Peyer's patch (tissue), 4 donors: Measurements from ENCODE around the gene IL12RB2. TPM values are rescaled to one million over a fixed set of nuclear protein-coding genes. Genes with fewer than 3 reads are reported as not detected.
"Not testable (repeated sequence)": the region's sequence is repeated elsewhere in the genome, so short reads cannot be mapped to it uniquely, and the experiment has no call there.

ENCODE experiments used
- DNase-seq, 3 donors: peaks; one replicate each; pipeline ENCODE4 v3.0.0-alpha.2; 2017 to 2019
- H3K27ac ChIP-seq, 4 donors: fragments of 200-600 bp; sonication (generic); one replicate each; pipeline ENCODE4 v1.5.1; 2016 to 2019
- H3K27me3 ChIP-seq, 2 donors: fragments of 200-600 bp; sonication (generic); one replicate each; pipeline ENCODE4 v1.5.1; 2019
- H3K36me3 ChIP-seq, 3 donors: fragments of 200-600 bp; sonication (generic); one replicate each; pipeline ENCODE4 v1.5.1; 2016 to 2019
- H3K4me1 ChIP-seq, 4 donors: fragments of 200-600 bp; sonication (generic); one replicate each; pipeline ENCODE4 v1.5.1; 2016 to 2019
- H3K4me3 ChIP-seq, 4 donors: fragments of 200-600 bp; sonication (generic); 1 replicate in 3 of 4; 2 replicates in 1 of 4; pipeline ENCODE4 v1.5.1; 2016 to 2019; ENCODE audit warnings: mild to moderate bottlenecking in 1 of 4
- H3K9me3 ChIP-seq, 4 donors: fragments of 200-600 bp; sonication (generic); one replicate each; pipeline ENCODE4 v1.5.1; 2016 to 2019; ENCODE audit warnings: mild to moderate bottlenecking in 1 of 4
- CTCF ChIP-seq, 6 experiments: fragments of 450-650 bp in 4 of 6; fragments of 200-600 bp in 2 of 6; sonication (generic) in 1 of 6; IDR thresholded peaks; one replicate each; pipeline ENCODE4 v1.5.1; 2017 to 2019; ENCODE audit warnings: antibody characterized with exemption in 6 of 6, mild to moderate bottlenecking in 3 of 6, moderate library complexity in 1 of 6
- POLR2A ChIP-seq, 2 donors: fragments of 450-650 bp; IDR thresholded peaks; one replicate each; pipeline ENCODE4 v1.5.1; 2017; ENCODE audit warnings: antibody characterized with exemption in 2 of 2, mild to moderate bottlenecking in 2 of 2, moderate library complexity in 2 of 2
- total RNA-seq, 4 donors: library from RNA; depleted of rRNA; stranded (reverse); fragments of >200 nt; gene quantifications; one replicate each; pipeline ENCODE4 v1.1.0, GENCODE V29; 2016

IL12RB2 gene
- total RNA-seq, 4 donors from 2014 or later: 0.35 to 3.3 (median 1.8) TPM

- Histone ChIP-seq H3K4me1 (no peaks in the 10 kb centered on the region), H3K27me3 (no peaks in the 10 kb centered on the region), H3K9me3 (no peaks in the 10 kb centered on the region), H3K4me3 (no peak overlapping the region), H3K36me3 (peaks cover 0 to 7% (median 0%) of the 10 kb centered on the region in 3 donors), H3K27ac (no peak overlapping the region)
- no peak for DNase-seq
- TF ChIP-seq POLR2A (IDR thresholded peaks at IDR 0.05) (no peak), CTCF (IDR thresholded peaks at IDR 0.05) (no peak)
These were observed 99.8 kb downstream of the IL12RB2 start for GRCh38 chr1:67407498-67407897.

GRCh38 chr1:67408148-67408547 lies 100.5 kb downstream of the IL12RB2 start:
- TF ChIP-seq POLR2A (IDR thresholded peaks at IDR 0.05) (no peak), CTCF (IDR thresholded peaks at IDR 0.05) (no peak)
- DNase-seq: no peak
- Histone ChIP-seq H3K36me3 (peaks cover 0 to 10% (median 0%) of the 10 kb centered on the region in 3 donors), H3K27ac (no peak overlapping the region), H3K27me3 (no peaks in the 10 kb centered on the region), H3K4me3 (no peak overlapping the region), H3K9me3 (no peaks in the 10 kb centered on the region), H3K4me1 (no peaks in the 10 kb centered on the region)

- H3K27me3 ChIP-seq, DNase-seq, H3K4me1 ChIP-seq, H3K4me3 ChIP-seq, H3K27ac ChIP-seq, H3K9me3 ChIP-seq: not testable (repeated sequence)
- peaks cover 0 to 57% (median 0%) of the 10 kb centered on the region in 3 donors for H3K36me3 ChIP-seq
These were observed 105.4 kb downstream of the IL12RB2 start for GRCh38 chr1:67413101-67413500.

GRCh38 chr1:67414574-67414973 lies 106.9 kb downstream of the IL12RB2 start:
- peaks cover 0 to 71% (median 0%) of the 10 kb centered on the region in 3 donors for H3K36me3 ChIP-seq
- no peak for DNase-seq
- TF ChIP-seq CTCF (IDR thresholded peaks at IDR 0.05) (no peak), POLR2A (IDR thresholded peaks at IDR 0.05) (no peak)
- H3K27me3 ChIP-seq: no peaks in the 10 kb centered on the region
- no peaks in the 10 kb centered on the region for H3K9me3 ChIP-seq
- H3K4me1 ChIP-seq: no peaks in the 10 kb centered on the region
- no peak overlapping the region for H3K27ac ChIP-seq
- no peak overlapping the region for H3K4me3 ChIP-seq

GRCh38 chr1:67415041-67415440 lies 107.4 kb downstream of the IL12RB2 start:
- H3K4me1 ChIP-seq: no peaks in the 10 kb centered on the region
- DNase-seq: no peak
- no peak overlapping the region for H3K27ac ChIP-seq
- no peaks in the 10 kb centered on the region for H3K9me3 ChIP-seq
- peaks cover 0 to 76% (median 0%) of the 10 kb centered on the region in 3 donors for H3K36me3 ChIP-seq
- H3K4me3 ChIP-seq: no peak overlapping the region
- no peaks in the 10 kb centered on the region for H3K27me3 ChIP-seq
- TF ChIP-seq CTCF (IDR thresholded peaks at IDR 0.05): no peak
- no peak for TF ChIP-seq POLR2A (IDR thresholded peaks at IDR 0.05)

- peaks cover 0 to 96% (median 0%) of the 10 kb centered on the region in 3 donors for H3K36me3 ChIP-seq
- not testable (repeated sequence) for H3K4me1 ChIP-seq, DNase-seq, H3K9me3 ChIP-seq, H3K4me3 ChIP-seq, H3K27me3 ChIP-seq, H3K27ac ChIP-seq
These were observed 110.1 kb downstream of the IL12RB2 start for GRCh38 chr1:67417733-67418132.
